NCI-H1105 treated with DMSO at 0.1 percent for 48 hours (cell line): Measurements from ENCODE around the gene TMPRSS9.
"Not testable (repeated sequence)": the region's sequence is repeated elsewhere in the genome, so short reads cannot be mapped to it uniquely, and the experiment has no call there.

Source experiments
- DNase-seq: peaks from one replicate; lab custom pipeline; 2025; lab: John Stamatoyannopoulos, UW

The TMPRSS9 gene

GRCh38 chr19:2362046-2362969 is 2.2 kb downstream of the TMPRSS9 start:
- no peak for DNase-seq

GRCh38 chr19:2362970-2363300 is 2.9 kb downstream of the TMPRSS9 start:
- no peak for DNase-seq

GRCh38 chr19:2363419-2363818 is 3.4 kb downstream of the TMPRSS9 start:
- no peak for DNase-seq

DNA sequence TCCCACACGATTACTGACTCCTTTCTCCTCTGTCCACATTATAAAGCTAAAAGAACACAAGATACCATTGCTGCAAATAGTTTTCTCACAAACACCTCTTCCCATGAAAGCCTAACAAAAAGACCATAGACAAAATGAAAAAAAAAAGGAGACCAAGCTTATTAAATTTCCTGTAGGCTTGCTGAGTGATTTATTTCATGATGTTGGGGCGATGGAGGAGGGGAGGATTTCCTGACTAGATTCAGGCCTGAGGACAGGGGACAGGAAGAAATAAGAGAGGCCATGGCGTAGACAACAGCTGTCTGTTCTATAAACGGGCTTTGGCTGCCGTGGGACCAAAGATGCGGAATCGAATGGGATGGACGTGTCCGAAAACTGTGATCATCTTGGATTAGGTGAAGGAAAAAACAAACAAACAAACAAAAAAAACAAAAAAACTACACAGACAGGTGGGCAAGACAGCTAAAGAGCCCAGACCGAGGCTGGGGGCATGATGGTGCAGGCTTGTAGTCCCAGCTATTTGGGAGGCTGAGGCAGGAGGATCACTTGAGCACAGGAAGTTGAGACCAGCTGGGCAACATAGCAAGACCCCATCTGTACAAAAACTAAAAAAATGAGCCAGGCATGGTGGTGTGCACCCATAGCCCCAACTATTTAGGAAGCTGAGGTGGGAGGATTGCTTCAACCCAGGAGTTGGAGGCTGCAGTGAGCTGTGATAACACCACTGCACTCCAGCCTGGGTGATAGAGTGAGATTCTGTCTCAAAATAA is 5.3 kb downstream of the TMPRSS9 start:
- DNase-seq: no peak

DNA sequence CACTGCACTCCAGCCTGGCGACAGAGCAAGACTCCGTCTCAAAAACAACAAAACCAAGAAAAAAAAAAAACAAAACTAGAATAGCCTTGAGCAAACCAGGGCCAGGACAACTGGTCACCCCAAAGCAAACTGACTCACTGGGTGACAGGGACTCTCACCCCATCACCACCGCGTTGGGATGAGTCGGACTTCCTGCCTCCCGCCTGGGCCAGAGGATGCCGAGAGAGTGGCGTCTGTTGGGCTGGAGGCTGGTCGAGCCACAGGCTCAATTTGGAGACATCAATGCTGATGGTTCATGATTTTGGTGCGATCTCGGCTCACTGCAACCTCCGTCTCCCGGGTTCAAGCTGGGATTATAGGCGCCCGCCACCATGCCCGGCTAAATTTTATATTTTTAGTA is 11.6 kb downstream of the TMPRSS9 start:
- no peak for DNase-seq

- no peak for DNase-seq
Measured at GRCh38 chr19:2372076-2372612, 12.1 kb downstream of the TMPRSS9 start.

DNA sequence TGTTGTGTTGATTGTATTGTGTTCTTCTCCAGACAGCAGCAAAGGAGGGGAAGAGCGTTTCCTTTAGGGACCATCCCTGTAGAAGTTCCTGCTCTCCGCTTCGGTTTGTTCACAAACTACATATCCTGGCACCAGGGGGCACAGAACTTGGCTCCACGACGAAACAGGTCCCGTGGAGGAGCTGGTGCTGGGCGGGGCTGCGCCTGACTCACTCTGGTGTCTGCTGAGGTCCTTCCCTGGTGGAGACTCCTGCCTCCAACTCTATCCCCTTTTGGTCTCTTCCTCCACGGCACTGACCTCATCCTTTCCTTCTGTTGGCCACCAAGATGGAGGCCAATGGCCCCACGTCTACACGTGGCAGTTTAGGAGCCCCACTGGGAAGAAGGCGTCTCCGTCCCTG is 14.7 kb downstream of the TMPRSS9 start:
- DNase-seq: no peak

DNA sequence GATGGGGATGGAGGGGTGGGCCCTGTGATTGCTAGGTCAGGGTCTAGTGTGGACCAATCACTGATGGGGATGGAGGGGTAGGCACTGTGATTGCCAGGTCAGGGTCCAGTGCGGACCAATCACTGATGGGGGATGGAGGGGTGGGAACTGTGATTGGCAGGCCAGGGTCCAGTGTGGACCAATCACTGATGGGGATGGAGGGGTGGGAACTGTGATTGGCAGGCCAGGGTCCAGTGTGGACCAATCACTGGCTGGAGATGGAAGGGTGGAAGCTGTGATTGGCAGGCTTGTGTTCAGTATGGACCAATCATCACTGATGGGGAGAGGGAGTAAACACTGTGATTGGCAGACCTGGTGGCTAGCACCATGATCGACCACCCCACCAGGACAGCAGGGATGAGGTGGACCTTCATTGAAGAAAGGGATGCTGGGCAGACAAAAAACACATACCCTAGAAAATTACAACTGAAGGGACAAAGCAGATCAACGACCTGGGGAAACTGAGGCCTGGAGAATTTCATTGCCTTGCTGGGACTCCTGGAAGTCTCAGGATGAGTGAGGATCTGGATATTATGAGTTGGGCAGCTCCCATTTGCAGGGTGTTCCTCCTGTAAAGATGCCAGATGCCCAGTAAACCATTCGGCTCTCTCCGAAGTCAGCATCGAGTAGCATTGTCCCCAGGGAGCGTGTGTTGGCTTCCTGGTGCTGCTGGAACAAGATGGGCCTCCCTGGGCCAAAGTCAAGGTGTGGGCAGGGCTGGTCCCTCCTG is 15.5 kb downstream of the TMPRSS9 start:
- DNase-seq: no peak

GRCh38 chr19:2376784-2377519 is 16.9 kb downstream of the TMPRSS9 start:
- DNase-seq: no peak

DNA sequence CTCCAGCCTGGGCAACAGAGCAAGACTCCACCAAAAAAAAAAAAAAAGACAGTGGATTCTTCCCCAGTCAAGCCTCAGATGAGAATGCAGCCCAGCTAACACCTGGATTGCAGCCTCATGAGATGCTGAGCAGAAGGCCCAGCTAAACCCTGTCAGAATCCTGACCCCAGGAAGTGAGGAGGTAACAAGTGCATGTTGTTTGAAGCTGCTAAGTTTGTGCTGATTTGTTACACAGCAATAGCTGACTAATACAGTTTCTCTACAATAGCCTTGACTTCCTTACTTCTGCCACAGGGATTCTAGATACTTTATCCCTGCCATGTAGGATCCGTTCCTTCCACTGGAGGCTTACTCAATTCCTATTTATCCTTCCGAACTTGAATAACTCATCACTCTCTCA is 20.5 kb downstream of the TMPRSS9 start:
- DNase-seq: no peak

DNA sequence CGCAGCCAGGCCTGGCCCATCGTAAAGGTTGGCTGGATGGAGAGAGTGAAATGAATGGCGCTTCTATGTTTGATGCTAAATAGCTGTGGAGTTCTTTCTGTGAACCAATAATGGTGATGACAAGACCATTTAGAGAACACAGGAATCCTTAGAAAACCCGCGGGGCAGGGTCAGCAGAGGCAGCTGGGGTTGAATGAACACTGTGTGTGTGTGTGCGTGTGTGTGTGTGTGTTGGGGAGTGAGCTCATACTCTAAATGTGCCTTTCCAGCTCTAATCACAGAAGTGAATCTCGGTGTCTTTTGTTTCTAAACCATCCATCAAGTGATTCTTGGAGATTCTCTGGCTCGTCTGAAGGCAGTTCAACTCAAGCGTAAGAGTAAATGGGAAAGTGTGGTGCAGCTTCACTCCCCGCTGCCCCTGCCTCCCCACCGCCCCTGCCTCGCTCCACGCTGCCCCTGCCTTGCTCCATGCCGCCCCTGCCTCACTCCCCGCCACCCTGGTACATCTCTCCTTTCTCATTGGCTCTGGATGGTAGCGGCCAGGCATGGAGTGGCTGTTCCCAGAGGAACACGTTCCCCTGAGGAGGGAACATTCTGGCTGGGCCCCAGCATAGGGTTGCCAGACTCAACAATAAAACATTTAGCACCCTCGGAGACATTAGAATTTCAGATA is 21.2 kb downstream of the TMPRSS9 start:
- no peak for DNase-seq

GRCh38 chr19:2382530-2383222 is 22.6 kb downstream of the TMPRSS9 start:
- DNase-seq: no peak

- DNase-seq: peak; percentile 52
Measured at GRCh38 chr19:2385053-2385721, 25.1 kb downstream of the TMPRSS9 start.

- DNase-seq: no peak
Measured at GRCh38 chr19:2387367-2388288, 27.6 kb downstream of the TMPRSS9 start.

DNA sequence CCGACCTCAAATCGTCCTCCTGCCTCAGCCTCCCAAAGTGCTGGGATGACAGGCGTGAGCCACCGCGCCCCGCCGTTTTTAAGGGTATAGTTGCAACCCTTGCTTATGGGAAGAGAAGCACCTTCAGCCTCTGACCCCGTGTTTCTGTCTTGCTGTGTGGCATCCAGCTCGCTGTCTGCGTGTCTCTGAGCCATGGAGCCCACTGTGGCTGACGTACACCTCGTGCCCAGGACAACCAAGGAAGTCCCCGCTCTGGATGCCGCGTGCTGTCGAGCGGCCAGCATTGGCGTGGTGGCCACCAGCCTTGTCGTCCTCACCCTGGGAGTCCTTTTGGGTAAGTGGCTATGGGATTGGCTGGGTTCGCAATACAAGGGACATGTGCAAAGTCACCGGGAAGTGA is 29.5 kb downstream of the TMPRSS9 start:
- DNase-seq: no peak

- peak; percentile 80 for DNase-seq
Measured at GRCh38 chr19:2391118-2391725, 31.2 kb downstream of the TMPRSS9 start.

DNA sequence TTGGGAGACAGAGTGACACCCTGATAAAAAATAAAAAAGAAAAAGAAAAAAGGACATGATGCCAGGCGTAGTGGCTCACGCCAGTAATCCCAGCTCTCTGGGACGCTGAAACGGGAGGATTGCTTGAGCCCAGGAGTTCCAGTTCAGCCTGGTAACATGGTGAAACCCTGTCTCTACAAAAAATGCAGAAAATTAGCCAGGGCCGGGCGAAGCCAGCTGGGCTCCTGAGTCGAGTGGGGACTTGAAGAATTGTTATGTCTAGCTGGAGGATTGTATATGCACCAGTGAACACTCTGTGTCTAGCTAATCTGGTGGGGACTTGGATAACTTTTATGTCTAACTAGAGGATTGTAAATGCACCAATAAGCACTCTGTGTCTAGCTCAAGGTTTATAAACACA is 32.3 kb downstream of the TMPRSS9 start:
- no peak for DNase-seq

DNA sequence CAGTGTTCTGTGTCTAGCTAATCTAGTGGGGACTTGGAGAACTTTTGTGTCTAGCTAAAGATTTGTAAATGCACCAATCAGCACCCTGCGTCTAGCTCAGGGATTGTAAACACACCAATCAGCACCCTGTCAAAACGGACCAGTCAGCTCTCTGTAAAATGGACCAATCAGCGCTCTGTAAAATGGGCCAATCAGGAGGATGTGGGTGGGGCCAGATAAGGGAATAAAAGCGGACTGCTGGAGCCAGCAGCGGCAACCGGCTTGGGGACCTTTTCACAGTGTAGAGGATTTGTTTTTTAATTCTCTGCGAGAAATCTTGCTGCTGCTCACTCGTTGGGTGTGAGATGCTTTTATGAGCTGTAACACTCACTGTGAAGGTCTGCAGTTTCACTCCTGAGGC is 32.8 kb downstream of the TMPRSS9 start:
- not testable (repeated sequence) for DNase-seq
